Spleen (tissue), 11 donors: ENCODE measurements around the gene KANSL1. TPM values are rescaled to one million over a fixed set of nuclear protein-coding genes. Genes with fewer than 3 reads are reported as not detected.
"Not testable (repeated sequence)": the region's sequence is repeated elsewhere in the genome, so short reads cannot be mapped to it uniquely, and the experiment has no call there.

Experiments used
- DNase-seq: peaks from one replicate; pipeline ENCODE4 v3.0.0-alpha.2; 2020
- H3K27ac ChIP-seq, 8 donors: fragments of 200-600 bp; sonication (generic) in 7 of 8; 1 replicate in 4 of 8; 2 replicates in 4 of 8; pipeline versions ENCODE4 v1.5.0 to v1.8.0; 2016 to 2021; ENCODE audit warnings: inconsistent platforms in 4 of 8, mild to moderate bottlenecking in 4 of 8, moderate library complexity in 1 of 8
- H3K27me3 ChIP-seq, 7 donors: fragments of 200-600 bp; sonication (generic) in 6 of 7; replicated peaks in 1 of 7; 1 replicate in 4 of 7; 2 replicates in 3 of 7; pipeline versions ENCODE4 v1.5.0 to v1.8.0; 2016 to 2021; ENCODE audit warnings: inconsistent platforms in 3 of 7, mild to moderate bottlenecking in 1 of 7
- H3K36me3 ChIP-seq, 6 donors: fragments of 200-600 bp; sonication (generic) in 5 of 6; 1 replicate in 4 of 6; 2 replicates in 2 of 6; pipeline versions ENCODE4 v1.5.0 to v1.8.0; 2016 to 2021; ENCODE audit warnings: inconsistent platforms in 2 of 6
- H3K4me1 ChIP-seq, 6 donors: fragments of 200-600 bp; sonication (generic) in 5 of 6; 1 replicate in 3 of 6; 2 replicates in 3 of 6; pipeline versions ENCODE4 v1.5.0 to v1.8.0; 2016 to 2021; ENCODE audit warnings: inconsistent platforms in 3 of 6
- H3K4me3 ChIP-seq, 8 donors: fragments of 200-600 bp; sonication (generic) in 7 of 8; 1 replicate in 4 of 8; 2 replicates in 4 of 8; pipeline versions ENCODE4 v1.5.0 to v1.8.0; 2016 to 2021; ENCODE audit warnings: inconsistent platforms in 4 of 8, mild to moderate bottlenecking in 4 of 8, moderate library complexity in 2 of 8
- H3K9me3 ChIP-seq, 8 donors: fragments of 200-600 bp; sonication (generic) in 7 of 8; 1 replicate in 4 of 8; 2 replicates in 4 of 8; pipeline versions ENCODE4 v1.5.0 to v1.8.0; 2016 to 2021; ENCODE audit warnings: inconsistent platforms in 4 of 8
- CTCF ChIP-seq, 11 experiments: fragments of 200-600 bp in 7 of 11; fragments of 450-650 bp in 4 of 11; sonication (generic) in 4 of 11; IDR thresholded peaks in 8 of 11; conservative IDR thresholded peaks in 3 of 11; 1 replicate in 7 of 11; 2 replicates in 4 of 11; pipeline versions ENCODE4 v1.4.0 to v1.8.0; 2016 to 2021; ENCODE audit warnings: antibody characterized with exemption in 11 of 11, inconsistent platforms in 4 of 11, mild to moderate bottlenecking in 1 of 11
- POLR2A ChIP-seq, 3 donors: fragments of 450-650 bp; IDR thresholded peaks; one replicate each; pipeline ENCODE4 v1.5.1; 2017; ENCODE audit warnings: antibody characterized with exemption in 3 of 3, mild to moderate bottlenecking in 1 of 3
- POLR2AphosphoS5 ChIP-seq, 3 donors: sonication (generic); formaldehyde crosslinking; IDR thresholded peaks; one replicate each; pipeline ENCODE4 v1.5.1; 2017; ENCODE audit warnings: antibody characterized with exemption in 3 of 3
- WGBS, 5 donors: extraction: QIAGEN DNeasy Blood & Tissue Kit in 3 of 5; methylation state at CpG; one replicate each; pipeline versions ENCODE4 v1.1.5 to v1.1.7; 2013 to 2018; 5-methylcytosine and 5-hydroxymethylcytosine counted together
- intact Hi-C: fragments of 100-400 bp; cut with DNase I; formaldehyde crosslinking; loops from one replicate; pipeline ENCODE4 v1.15.0; 2023; ENCODE audit warnings: low total_unique reads
- polyA plus RNA-seq, 3 donors: library from polyadenylated mRNA; stranded (reverse); fragments of 200-250 nt; gene quantifications; one replicate each; pipeline ENCODE4 v1.2.1, GENCODE V29; 2013
- total RNA-seq, 7 donors: library from RNA; depleted of rRNA in 3 of 7; stranded (reverse); fragments of >200 nt in 3 of 7; fragmentation: NEBNext Ultra II Directional in 4 of 7; extraction: Animal tissue kit (Norgen Biotek cat#: 25700) in 4 of 7; gene quantifications; one replicate each; pipeline versions ENCODE4 v1.1.0 to v1.2.1, GENCODE V29; 2016 to 2021
- donor health status: healthy with polysubstance abuse.
- donor health status: DM: no; HTN: no; CAD: no; lungs with moderate emphysema.
- donor health status: DM: no; HTN: no; CAD: no.
- donor health status: Bipolar disorder and iron deficiency.
- donor health status: healthy.
- donor health status: DM: no; HTN: no; CAD: no.
- donor health status: DM: yes; HTN: yes; CAD: no.

Gene KANSL1
- total and polyA plus RNA-seq, 10 donors: 10.9 to 173 (median 116) TPM

- H3K27ac ChIP-seq: peak overlapping the region; percentile 41 to 80 (median 72)
- WGBS, 5 donors: 69 to 83% (median 73%) methylated on average over 13 to 14 of the region's 14 CpGs
- intact Hi-C loops: no loop called here
Measured at GRCh38 chr17:46020023-46020761, 173.0 kb downstream of the KANSL1 start.

DNA sequence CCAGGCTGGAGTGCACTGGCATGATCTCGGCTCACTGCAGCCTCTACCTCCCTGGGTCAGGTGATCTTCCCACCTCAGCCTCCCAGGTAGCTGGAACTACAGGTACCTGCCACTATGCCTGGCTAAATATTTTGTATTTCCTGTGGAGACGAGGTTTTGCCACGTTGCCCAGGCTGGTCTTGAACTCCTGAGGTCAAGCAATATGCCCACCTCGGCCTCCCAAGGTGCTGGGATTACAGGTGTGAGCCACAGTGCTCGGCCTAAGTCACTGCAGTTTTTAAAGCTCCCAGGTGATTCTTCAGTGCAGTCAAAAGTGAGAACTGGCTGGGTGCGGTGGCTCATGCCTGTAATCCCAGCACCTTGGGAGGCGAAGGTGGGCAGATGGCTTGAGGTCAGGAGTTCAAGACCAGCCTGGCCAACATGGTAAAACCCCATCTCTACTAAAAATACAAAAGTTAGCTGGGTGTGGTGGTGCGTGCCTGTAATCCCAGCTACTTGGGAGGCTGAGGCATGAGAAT, 173.8 kb downstream of the KANSL1 start:
- WGBS, 5 donors: 77 to 93% (median 88%) methylated on average over 8 of the region's 8 CpGs
- H3K9me3 ChIP-seq, H3K4me3 ChIP-seq, intact Hi-C loops, H3K27me3 ChIP-seq: not testable (repeated sequence)
- peaks cover 0 to 12% (median 0%) of the 10 kb centered on the region in 6 donors for H3K36me3 ChIP-seq
- H3K4me1 ChIP-seq: peaks cover 0 to 32% (median 11%) of the 10 kb centered on the region in 6 donors
- H3K27ac ChIP-seq: peak overlapping the region in 7 of 8 donors; percentile 51 to 80 (median 74)
- peak; percentile 60 for DNase-seq

More at GRCh38 chr17:46020023-46020761, 173.0 kb downstream of the KANSL1 start:
- peaks cover 0 to 19% (median 0%) of the 10 kb centered on the region in 6 donors for H3K36me3 ChIP-seq
- no peaks in the 10 kb centered on the region for H3K27me3 ChIP-seq
- H3K4me1 ChIP-seq: peaks cover 0 to 38% (median 13%) of the 10 kb centered on the region in 6 donors
- no peak for TF ChIP-seq CTCF (IDR thresholded peaks at IDR 0.05 in 8 of 11, conservative IDR thresholded peaks at IDR 0.05 in 3 of 11)
- TF ChIP-seq POLR2AphosphoS5 (IDR thresholded peaks at IDR 0.05): peak; percentile 40 to 57 (median 46)
- peak; percentile 91 for DNase-seq
- H3K4me3 ChIP-seq: no peak overlapping the region
- no peaks in the 10 kb centered on the region for H3K9me3 ChIP-seq

- WGBS, 5 donors: 83 to 90% (median 88%) methylated on average over 9 of the region's 9 CpGs
- no peak overlapping the region for H3K4me3 ChIP-seq
- no peaks in the 10 kb centered on the region for H3K9me3 ChIP-seq
- no peak for TF ChIP-seq CTCF (IDR thresholded peaks at IDR 0.05 in 8 of 11, conservative IDR thresholded peaks at IDR 0.05 in 3 of 11)
- no peak for TF ChIP-seq POLR2A (IDR thresholded peaks at IDR 0.05)
- no peak for TF ChIP-seq POLR2AphosphoS5 (IDR thresholded peaks at IDR 0.05)
- H3K27me3 ChIP-seq: peaks cover 0 to 6% (median 0%) of the 10 kb centered on the region in 7 donors
- peaks cover 0 to 7% (median 0%) of the 10 kb centered on the region in 6 donors for H3K4me1 ChIP-seq
- no peak overlapping the region for H3K27ac ChIP-seq
- intact Hi-C loops: no loop called here
- no peaks in the 10 kb centered on the region for H3K36me3 ChIP-seq
- peak; percentile 21 for DNase-seq
Measured at GRCh38 chr17:46013502-46014165, 179.6 kb downstream of the KANSL1 start.

- Histone ChIP-seq H3K4me3 (no peak overlapping the region), H3K36me3 (no peaks in the 10 kb centered on the region), H3K4me1 (peaks cover 0 to 3% (median 0%) of the 10 kb centered on the region in 6 donors), H3K27ac (no peak overlapping the region), H3K9me3 (no peaks in the 10 kb centered on the region), H3K27me3 (peaks cover 0 to 6% (median 0%) of the 10 kb centered on the region in 7 donors)
- intact Hi-C loops: no loop called here
- TF ChIP-seq POLR2AphosphoS5 (IDR thresholded peaks at IDR 0.05) (no peak), POLR2A (IDR thresholded peaks at IDR 0.05) (no peak), CTCF (IDR thresholded peaks at IDR 0.05 in 8 of 11, conservative IDR thresholded peaks at IDR 0.05 in 3 of 11) (no peak)
- 89 to 96% (median 94%) methylated on average over 3 to 7 of the region's 7 CpGs for WGBS, 5 donors
- DNase-seq: peak; percentile 66
Measured at GRCh38 chr17:46013127-46013501, 180.1 kb downstream of the KANSL1 start.
